Gastroesophageal sphincter (tissue), 3 donors: Measurements from ENCODE around the gene CREB3L4.
A peak's percentile ranks its signal among the peaks of the same experiment; 100 is the strongest.

Experiments used
- EP300 ChIP-seq: sonication (generic); formaldehyde crosslinking; IDR thresholded peaks from one replicate; pipeline ENCODE4 v1.6.1; 2017; ENCODE audit warnings: antibody characterized with exemption, mild to moderate bottlenecking
- POLR2AphosphoS5 ChIP-seq: sonication (generic); formaldehyde crosslinking; IDR thresholded peaks from one replicate; pipeline ENCODE4 v1.6.1; 2017; ENCODE audit warnings: antibody characterized with exemption
- TF ChIP-seq, protein P1 (sequence below), 4 experiments: fragments of 200-600 bp in 2 of 4; fragments of 450-650 bp in 2 of 4; sonication (generic) in 1 of 4; IDR thresholded peaks; one replicate each; pipeline ENCODE4 v1.5.1; 2017 to 2019; ENCODE audit warnings: antibody characterized with exemption in 4 of 4, mild to moderate bottlenecking in 2 of 4, moderate library complexity in 2 of 4

GRCh38 chr1:153922076-153922971 is 45.4 kb upstream of the CREB3L4 start:
- TF ChIP-seq, protein P1, sequence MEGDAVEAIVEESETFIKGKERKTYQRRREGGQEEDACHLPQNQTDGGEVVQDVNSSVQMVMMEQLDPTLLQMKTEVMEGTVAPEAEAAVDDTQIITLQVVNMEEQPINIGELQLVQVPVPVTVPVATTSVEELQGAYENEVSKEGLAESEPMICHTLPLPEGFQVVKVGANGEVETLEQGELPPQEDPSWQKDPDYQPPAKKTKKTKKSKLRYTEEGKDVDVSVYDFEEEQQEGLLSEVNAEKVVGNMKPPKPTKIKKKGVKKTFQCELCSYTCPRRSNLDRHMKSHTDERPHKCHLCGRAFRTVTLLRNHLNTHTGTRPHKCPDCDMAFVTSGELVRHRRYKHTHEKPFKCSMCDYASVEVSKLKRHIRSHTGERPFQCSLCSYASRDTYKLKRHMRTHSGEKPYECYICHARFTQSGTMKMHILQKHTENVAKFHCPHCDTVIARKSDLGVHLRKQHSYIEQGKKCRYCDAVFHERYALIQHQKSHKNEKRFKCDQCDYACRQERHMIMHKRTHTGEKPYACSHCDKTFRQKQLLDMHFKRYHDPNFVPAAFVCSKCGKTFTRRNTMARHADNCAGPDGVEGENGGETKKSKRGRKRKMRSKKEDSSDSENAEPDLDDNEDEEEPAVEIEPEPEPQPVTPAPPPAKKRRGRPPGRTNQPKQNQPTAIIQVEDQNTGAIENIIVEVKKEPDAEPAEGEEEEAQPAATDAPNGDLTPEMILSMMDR (IDR thresholded peaks at IDR 0.05), result peak in 1 of 4 experiments; percentile 40
- TF ChIP-seq POLR2AphosphoS5, result peak; percentile 54
- TF ChIP-seq EP300, result no peak
